HG03103 (cell line): Measurements from ENCODE around the gene BBS9.
"Not testable (repeated sequence)": the region's sequence is repeated elsewhere in the genome, so short reads cannot be mapped to it uniquely, and the experiment has no call there.

ENCODE experiments used
- ATAC-seq: cut with Tn5 transposase; IDR thresholded peaks from one replicate; pipeline ENCODE4 v1.9.1; 2021; ENCODE audit warnings: low read depth; ENCODE audit not compliant: unreplicated experiment

The BBS9 gene

DNA sequence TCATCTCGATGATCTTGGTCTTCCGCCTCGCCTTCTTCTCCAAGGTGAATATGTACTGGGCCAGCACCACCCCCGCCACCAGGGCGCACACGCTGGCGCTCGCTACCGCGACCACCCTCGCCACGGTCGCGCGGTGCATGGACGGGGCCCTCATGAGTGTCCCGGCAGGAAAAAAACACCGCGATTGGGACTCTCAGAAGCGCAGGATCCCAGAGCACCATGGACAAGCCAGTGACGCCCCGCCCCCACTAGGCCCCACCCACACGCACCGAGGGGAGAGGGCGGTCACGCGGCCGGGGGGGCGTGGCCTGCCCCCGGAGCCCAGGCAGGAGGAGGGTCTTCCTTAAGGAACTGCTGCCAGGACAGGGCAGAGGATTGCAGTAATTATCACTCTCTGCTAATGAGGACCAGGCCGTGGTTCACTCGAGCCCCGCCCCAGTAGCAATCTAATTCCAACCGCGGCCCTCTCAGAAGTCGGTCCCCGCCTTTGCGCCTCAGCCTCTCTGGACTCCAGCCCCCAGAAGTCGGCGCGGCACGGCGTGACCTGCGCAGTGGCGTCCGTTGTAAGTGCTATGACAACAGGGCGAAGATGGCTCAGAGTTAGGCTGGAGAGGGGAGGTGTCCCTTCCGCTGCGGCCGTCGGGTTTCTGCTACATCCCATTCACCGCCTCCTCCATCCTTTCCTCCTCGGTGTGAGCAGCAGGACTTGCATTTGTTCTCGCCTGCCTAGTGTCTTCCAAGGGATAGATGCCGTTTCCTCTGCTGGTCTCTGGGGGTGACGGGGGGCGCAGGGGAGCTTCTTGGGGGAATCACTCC lies at the start of gene BBS9:
TSS of gene BBS9 (plus strand) at position 575 of the 816 bp plus-strand sequence. CDS start 16,689 bp downstream, outside the sequence.
- ATAC-seq, result peak; percentile 99

DNA sequence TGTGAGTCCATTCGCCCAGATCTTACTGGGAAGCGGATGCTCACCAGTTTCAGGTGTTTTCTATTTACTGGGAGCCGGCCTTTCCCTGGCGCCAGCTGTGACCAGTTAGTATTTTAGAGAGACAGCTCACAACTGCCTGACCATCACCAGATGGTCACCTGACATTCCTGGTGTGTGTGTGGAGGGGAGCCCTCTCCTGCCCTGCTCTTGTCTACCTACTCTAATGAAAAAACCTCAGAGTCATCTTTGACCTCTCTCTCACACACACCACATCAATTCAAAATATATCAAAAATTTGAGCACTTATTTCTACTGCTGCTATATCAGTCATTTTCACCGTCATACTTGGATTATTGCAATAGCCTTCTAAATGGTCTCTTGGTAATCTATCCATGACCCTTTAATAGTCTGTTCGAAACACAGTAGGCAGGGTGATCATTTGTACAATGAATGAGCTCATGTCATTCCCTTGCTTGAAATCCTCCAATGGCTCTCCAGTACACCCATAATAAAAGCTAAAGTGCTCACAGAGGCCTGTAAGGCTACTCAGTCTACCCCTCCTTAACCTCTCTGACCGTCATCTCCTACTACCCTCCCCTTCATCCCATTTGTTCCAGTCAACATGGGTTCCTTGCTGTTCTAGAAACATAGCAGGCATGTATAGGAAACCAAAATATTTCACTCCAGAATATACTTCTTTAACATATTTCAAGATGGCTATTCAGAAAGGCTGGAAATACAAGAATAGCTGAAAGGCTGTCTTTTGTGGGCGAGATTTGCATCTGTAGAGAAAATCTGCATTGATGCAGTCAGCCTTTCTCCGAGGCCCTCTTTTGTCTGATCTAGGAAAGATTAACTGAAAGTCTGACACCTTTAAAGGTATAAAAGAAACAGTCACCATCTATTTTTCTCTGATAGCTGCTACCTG lies 49.3 kb upstream of the BBS9 start:
- ATAC-seq, result no peak

DNA sequence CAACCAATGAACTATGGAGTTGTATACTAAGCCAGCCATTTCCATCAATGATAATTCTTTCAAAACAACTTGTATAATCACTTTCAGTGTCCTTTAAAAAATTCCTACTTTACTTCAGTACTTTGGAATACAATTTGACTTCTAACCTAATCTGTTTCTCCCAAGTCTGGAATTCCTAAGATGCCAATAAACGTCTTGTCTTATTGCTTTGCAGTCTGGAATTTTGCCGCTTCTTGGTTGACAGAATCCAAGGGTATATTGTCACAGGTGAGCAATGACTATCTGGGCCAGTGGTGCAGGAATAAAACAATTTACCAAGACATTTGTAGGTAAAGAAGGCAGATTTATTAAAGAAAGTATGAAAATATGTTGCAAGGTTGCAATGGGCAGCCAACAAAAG lies 42.0 kb upstream of the BBS9 start:
- ATAC-seq, result no peak

DNA sequence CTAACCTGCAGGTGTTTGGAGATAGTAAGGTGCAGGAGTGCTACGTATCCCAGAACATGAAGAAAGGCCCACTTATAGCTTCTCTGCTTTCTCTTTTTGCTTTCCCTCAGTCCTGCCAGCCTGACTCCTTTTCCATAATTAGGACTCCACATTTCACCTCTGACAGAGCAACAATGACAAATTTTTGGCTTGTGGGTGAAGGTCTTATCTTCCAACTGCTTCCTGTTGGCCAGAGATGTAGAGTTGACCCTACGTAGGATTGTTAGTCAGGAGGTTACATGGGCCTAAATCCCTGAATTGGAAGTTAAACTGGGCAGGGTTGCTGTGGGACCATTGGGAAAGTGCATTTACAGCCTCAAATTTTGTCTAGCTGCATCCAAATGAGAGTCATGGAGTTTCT lies 41.5 kb upstream of the BBS9 start:
- ATAC-seq, result no peak

DNA sequence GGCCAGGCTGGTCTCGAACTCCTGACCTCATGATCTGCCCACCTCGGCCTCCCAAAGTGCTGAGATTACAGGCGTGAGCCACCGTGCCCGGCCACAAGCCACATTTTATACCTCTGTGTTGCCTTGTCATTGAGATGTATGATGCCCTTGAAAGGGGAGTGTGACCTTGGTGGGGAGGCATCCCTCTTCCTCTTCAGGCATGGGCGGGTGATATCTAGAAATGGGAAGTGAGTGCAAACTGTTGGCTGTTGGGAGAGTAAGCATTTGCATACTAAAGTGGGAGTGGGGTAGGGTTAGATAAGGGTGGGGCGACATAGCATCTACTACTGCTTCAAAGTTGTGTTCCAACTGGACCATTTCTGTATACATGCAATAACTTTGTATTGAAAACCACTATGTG lies 40.2 kb upstream of the BBS9 start:
- no peak for ATAC-seq

DNA sequence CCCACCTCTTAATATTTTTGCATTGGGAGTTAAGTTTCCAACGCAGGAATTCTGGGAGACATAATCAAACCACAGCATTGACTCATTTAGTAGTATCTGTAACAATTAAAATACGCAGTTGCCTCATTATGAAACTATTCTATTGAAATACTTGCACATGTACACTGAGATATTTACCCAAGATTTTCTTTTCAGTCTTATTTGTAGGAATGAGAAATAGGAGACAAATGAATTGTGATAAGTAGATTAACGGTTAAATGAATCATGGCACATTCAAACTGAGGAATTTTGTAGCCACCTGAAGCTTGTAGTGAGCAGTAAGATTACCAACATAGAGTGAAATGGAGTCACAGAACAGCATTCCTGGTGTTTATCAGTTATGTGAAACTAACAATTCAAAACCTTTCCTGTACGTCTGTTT lies 38.2 kb upstream of the BBS9 start:
- ATAC-seq, result no peak

DNA sequence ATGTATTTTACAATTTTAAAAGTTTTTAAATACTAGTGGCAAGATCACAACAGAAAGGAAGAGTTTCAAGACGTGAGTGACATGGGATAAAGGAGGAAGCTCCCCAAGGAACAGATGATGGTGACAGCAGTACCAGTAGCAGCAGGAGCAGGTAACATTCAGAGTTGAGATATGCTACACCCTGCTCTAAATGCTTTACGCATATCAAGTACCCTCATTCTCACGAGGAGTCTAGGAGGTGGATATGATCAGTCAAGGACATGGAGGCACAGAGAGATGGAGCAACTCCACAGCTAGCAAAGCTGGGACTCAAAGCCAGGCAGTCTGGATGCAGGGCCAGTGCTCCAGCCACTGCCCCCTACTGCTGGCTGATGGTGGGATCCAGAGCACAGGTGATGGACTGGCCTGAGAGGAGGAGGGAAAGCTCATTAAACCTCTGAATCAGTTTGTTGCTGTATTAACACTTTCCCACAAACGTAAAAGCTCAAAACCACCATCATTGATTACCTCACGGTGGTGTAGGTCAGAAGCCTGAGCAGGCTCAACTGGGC lies 37.6 kb upstream of the BBS9 start:
- ATAC-seq, result no peak

DNA sequence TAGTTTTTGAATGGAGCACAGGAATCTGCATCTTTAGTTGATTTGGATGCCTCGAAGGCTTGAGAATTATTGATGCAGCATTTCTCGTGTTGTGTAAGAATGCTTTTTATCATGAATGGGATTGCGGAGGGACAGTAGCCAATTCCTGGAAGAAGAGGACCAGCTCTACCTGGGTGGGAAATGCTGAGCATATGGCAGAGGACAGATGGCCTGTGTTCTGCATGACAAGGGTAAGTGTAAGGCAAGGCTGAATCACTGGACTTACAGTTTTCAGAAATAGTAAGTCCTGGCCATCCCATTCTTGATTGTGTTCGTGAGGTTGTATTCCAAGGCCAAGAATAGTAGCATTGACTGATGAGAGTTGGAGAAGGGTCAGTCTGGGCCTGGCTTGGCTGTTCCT lies 36.1 kb upstream of the BBS9 start:
- ATAC-seq, result no peak

DNA sequence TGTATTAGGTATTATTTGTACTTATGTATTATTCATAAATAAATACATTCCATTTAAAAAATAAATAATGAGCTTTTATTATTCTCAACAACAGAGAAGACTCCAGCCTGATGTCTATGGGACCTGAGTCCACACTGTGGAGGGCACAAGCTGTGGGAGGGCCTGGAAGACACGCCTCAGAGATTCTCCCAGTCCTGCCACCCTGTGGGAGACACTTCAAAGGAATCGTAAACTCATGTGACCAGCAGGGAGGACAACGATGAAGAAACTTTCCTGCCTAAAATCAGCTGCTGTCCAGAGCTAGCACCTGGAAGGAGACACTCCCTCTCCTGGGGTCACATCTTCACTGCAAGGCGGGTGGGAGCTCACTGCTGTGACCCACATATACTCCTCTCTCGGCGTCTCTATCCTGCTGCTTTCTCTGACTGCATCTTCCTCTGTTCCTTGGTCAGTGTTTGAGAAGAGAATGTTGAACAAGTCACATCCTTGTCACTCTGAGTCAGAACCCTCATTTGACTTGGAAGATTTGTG lies 34.6 kb upstream of the BBS9 start:
- not testable (repeated sequence) for ATAC-seq

DNA sequence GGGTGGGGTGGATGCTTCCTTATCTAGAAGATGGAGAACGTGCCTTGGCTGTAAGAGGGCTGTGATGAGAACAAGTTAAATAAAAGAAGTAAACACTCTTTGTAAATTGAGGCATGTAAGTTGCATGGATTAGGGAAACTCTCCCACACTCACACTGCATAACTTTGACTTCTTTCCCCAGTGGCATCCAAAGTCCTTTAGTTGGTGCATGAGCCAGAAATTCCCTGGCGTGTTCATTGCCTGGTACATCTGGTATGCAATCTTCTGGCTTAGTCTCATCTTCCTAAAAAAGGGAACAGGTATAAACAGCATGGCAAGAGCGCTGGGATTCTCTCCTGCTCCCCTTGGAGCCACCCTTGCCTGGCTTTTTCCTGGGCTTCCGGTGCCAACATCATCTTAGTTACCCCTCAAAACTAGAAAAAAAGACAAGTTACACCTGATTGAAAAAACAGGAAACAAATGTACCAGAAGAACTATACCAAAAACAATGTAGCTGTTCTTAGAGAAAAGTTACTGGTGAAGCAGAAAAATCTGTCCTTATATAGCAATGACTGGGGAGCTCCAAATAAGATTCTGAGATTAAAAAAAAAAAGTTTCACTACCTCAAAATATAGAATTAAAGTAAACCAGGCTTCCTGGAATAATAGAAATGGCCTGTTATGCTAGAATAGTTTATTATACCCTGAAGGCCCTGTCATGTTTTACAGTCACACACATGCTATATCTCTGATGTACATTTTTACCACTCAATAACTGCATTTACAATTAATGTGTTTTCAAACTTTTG lies 30.0 kb upstream of the BBS9 start:
- no peak for ATAC-seq

DNA sequence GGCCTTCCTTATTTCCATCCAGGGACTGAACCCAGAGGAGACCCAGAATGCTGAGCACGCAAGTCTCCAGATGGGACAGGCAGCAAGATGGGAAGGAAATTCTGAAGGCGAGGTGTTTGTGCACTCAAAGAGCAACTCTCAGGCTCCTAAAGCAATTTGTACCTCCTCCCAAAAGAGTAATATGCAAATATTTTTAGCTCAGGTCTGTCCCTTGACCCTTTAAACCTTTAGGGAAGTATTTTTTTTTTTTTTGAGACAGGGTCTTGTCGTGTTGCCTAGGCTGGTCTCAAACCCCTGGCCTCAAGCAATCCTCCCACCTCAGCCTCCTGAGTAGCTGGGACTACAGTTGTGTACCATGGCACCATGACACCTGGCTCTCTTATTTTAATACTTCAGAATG lies 28.6 kb upstream of the BBS9 start:
- ATAC-seq, result no peak

DNA sequence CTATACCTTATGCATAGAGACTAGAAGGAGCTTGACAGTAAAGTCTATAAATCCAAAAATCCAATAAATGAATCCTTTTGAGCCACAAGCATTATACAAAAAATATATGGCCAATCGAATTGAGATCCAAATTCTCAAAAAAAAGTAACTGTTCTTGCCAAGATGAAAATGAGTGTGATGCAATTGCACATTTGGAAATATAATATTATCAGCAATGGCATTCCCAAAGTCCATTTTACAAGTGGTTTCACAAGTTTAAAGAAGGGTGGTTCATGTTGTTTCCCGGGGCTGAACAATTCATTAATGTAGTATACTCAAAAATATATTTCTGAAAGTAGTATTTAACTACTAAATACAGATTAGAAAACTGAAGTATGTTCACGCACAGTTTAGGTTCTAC lies 27.5 kb upstream of the BBS9 start:
- ATAC-seq, result no peak

DNA sequence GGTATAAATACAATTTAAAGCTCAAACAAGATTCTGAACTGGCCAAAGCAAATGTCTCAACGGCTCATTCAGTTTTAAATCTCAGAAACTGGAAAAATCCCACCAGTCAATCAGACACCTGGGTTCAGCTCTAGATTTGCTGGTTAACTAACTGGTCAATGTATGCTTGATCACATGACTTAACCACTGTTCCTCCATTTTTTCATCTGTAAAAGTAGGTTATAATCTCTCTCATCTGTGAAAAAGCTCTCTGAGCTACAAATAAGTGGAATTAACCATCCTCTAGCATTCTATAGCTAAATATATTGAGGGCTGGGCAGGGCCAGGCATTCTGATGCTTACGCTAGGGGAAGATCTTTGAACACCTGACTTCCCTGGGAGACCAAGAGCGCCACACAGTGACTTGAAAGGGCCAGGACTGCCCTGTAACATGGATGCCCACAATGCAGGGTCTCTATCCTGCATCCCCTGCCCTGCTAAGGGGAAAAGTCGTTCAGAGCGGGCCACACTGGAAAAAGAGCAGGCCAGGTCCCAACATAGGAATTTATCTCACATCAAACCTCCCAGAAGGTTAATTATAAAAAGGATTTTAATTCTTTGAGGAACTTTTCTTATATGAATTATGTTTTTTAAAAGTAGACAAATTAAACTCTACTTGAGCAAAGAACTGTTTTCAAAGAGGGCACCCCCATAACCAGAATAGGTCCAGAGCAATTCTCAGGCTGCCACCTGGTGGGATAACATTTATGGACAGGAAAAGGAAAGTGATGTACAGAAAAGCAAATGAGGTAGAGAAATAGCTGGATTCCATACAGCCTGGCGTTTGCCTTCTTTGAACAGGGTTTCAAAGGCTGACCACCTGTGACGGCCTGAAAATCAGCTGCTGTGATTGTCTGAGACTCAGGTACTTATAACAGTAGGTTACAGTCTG lies 22.0 kb upstream of the BBS9 start:
- peak; percentile 35 for ATAC-seq

DNA sequence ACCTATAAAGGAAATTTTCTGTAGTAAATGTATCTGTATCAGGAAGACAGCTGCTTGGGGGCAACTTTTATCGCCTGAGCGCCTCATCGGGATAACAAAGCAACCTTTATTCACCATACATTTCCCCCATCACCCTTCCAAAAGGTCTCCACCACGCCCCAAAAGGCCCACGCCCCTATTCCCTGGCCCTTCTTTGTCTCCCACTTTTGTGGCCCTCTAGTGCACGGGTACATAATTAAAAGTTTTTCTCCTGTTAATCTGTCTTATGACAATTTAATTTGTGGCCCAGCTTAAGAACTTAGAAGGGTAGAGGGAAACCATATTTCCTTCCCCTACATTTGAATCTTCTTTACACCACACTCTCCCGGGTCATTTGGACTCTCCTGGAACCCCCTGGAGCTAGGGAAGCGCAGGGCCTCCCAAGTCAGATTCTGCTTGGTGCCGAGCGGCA lies 20.8 kb upstream of the BBS9 start:
- ATAC-seq, result no peak

DNA sequence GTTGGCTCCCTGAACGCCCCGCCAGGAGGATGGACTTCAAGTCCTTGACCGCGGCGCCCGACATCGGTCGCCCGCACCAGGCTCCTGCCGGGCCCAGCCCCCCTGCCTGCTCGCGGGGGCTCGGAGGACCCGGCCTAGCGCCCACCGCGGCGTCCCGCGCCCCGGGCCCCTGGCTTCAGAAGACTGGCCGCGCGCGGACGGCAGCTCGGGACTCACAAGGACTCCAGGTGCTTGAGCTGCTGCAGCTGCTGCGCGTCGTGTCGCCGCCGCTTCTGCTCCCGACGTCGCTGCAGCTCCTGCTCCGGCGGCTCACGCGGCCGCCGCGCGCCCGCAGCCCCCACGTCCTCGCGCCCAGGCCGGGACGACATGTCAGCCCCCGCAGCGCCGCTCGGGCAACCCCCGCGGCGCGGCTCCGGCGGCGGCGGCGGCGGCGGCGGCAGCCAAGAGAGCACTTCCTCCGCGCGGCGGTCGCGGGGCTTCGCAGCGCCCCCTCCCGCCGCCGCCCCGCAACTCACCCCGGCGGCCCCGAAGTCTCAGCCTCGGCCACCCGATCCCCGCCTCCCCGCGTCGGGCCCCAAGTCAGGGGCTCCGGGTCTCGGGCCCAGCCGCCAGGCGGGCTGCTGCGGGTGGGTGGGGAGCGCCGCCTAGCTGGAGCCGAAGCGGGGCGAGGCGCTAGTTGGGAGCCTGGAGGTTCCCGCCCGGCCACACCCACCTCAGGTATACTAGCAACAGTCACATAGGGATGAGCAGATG lies 20.2 kb upstream of the BBS9 start, which contains the start of gene RP9:
TSS of gene RP9 (minus strand) at position 400 of the 753 bp plus-strand sequence. CDS start at position 368, 32 bp downstream.
- peak; percentile 75 for ATAC-seq

DNA sequence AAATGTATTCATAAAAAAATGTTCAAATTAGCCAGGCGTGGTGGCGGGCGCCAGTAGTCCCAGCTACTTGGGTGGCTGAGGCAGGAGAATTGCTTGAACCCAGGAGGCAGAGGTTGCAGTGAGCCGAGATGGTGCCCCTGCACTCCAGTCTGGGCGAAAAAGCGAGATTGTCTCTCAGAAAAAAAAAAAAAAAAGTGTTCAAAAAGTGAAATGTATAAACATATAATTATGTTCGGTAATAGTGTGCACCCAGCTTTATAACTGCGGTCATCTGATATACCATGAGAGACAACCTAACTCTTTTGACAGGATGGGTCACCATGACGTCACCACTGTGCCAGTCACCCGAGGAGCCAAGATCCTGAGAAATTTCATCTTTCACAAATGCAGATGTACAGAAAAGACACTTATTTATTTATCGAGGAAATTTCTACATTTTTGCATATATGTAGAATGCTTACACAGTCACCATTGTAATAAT lies 19.6 kb upstream of the BBS9 start:
- ATAC-seq, result no peak

DNA sequence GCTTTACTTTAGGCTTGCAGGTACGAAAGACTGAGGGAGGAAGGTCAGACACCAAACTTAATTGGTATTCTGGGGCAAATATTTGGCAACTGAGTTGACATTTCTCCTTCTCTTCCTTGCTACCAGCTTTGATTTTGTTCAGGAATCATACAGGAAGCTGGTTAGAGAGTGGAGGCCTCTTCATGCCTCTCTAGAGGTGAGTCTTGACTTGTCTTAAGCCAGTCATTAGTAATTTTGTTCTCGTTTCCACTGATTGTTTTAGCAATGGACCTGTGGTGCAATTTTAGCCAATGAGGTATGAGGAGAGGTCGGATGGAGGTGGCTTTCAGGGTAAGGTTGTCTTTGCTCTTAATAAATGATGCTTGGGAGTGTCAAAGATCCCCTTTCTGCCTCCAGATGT lies 17.8 kb upstream of the BBS9 start:
- ATAC-seq, result no peak

DNA sequence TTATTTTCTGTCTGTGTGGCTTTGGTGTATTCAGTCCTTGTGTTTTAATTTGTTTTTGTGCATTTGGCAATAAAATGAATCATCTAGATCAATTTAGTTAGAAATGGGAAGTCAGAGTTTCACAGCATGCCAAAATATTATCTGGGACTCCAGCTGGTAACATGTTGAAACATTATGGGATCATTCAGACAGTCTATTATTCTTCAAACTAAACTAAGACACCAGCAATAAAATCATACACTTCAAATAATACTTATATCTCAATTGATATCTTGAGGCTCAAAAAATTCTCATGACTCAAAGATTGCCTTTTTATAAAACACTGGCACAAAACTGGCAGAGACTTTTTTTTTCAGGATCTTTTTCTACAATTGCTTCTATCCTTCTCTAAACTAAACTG lies 14.4 kb upstream of the BBS9 start:
- no peak for ATAC-seq
